ENCODE measurements around the gene ELMO1. TPM values are rescaled to one million over a fixed set of nuclear protein-coding genes. Genes with fewer than 3 reads are reported as not detected.

ELMO1 gene
- total and polyA plus RNA-seq, 10 of the 15 experiments (the other 5 are each of a cell fraction or from before 2014, with no cell fraction given) = 22.6 to 85.9 (median 56.6) TPM

DNA sequence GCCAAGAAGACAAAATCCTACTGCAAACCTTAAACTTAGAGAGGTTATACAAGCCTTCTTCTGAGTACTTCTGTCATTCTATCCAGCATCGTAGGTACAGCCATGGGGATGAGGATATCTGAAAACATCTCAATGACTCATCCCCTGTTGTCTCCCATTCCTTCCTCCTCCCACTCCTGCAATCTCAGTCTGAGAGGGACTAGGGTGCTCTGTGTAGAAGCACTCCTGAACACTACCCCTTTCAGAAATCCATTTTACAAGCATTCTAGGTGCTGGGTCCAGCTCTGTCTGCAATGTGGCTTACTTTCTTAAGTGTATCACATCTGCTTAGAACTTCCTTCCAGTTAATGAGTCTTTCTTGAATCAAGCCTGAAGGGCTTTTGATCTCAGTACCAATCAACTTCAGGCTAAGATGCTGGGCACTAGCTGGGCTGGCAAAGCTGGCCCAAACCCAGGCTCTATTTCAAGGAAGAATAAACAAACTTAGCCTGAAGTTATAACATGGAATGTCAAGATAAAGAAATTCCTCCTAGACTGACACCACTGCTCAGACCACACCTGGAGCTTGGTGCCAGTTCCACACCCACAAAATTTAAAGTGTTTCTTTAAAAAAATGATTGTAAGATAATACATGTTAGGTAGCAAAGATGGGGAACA lies 454.1 kb downstream of the ELMO1 start (continued):
- TF ChIP-seq, protein P1, sequence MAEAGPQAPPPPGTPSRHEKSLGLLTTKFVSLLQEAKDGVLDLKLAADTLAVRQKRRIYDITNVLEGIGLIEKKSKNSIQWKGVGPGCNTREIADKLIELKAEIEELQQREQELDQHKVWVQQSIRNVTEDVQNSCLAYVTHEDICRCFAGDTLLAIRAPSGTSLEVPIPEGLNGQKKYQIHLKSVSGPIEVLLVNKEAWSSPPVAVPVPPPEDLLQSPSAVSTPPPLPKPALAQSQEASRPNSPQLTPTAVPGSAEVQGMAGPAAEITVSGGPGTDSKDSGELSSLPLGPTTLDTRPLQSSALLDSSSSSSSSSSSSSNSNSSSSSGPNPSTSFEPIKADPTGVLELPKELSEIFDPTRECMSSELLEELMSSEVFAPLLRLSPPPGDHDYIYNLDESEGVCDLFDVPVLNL (IDR thresholded peaks at IDR 0.05; ENCODE audit: low read depth, low read length) = no peak
- TF ChIP-seq PBX3 (IDR thresholded peaks at IDR 0.05; ENCODE audit: insufficient replicate concordance, low read depth, low read length) (no peak), STAT1 (conservative IDR thresholded peaks at IDR 0.05) (no peak), CEBPZ (IDR thresholded peaks at IDR 0.05; ENCODE audit: low read depth, low read length) (no peak), EZH2 (IDR thresholded peaks at IDR 0.05; ENCODE audit: borderline replicate concordance, control insufficient read depth, low read depth, low read length) (no peak), ASH2L (IDR thresholded peaks at IDR 0.05; ENCODE audit: borderline replicate concordance, low read depth) (no peak), CBX5 (IDR thresholded peaks at IDR 0.05; ENCODE audit: low read depth) (no peak), SPI1 (IDR thresholded peaks at IDR 0.05; ENCODE audit: borderline replicate concordance, insufficient read depth, low read depth, low read length) (no peak), SREBF2 (IDR thresholded peaks at IDR 0.05; ENCODE audit: low read length) (no peak), CHD2 (IDR thresholded peaks at IDR 0.05; ENCODE audit: borderline replicate concordance, low read depth, low read length) (no peak), FOXK2 (IDR thresholded peaks at IDR 0.05) (no peak), SKIL (IDR thresholded peaks at IDR 0.05; ENCODE audit: low read depth, poor library complexity, severe bottlenecking) (no peak), RFX5 (IDR thresholded peaks at IDR 0.05; ENCODE audit: low read depth, low read length) (no peak), JUNB (IDR thresholded peaks at IDR 0.05) (no peak)
- TF ChIP-seq, protein P2, sequence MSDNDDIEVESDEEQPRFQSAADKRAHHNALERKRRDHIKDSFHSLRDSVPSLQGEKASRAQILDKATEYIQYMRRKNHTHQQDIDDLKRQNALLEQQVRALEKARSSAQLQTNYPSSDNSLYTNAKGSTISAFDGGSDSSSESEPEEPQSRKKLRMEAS (IDR thresholded peaks at IDR 0.05; ENCODE audit: low read depth, low read length) = no peak

Data from GM12878 (cell line).